GM13976 (cell line): ENCODE results near the gene SDK1.
"Not testable (repeated sequence)": the region's sequence is repeated elsewhere in the genome, so short reads cannot be mapped to it uniquely, and the experiment has no call there.

Experiments used
- DNase-seq: peaks from one replicate; pipeline ENCODE4 v3.0.0; 2012; ENCODE audit warnings: low spot score
- CTCF ChIP-seq: IDR thresholded peaks from 2 replicates; pipeline ENCODE4 v1.5.1; 2012; ENCODE audit warnings: borderline replicate concordance, mild to moderate bottlenecking; ENCODE audit not compliant: insufficient read depth; ENCODE audit errors: extremely low read depth, missing control alignments, control extremely low read depth
- in situ Hi-C: fragments of 300-500 bp; cut with MboI; formaldehyde crosslinking; loops from one replicate; pipeline ENCODE4 v1.12.0; 2022; ENCODE audit warnings: low sequenced_read_pairs, mixed read lengths, inconsistent platforms; ENCODE audit not compliant: unreplicated experiment

Gene SDK1

GRCh38 chr7:4248295-4248694 lies 947.2 kb downstream of the SDK1 start:
- in situ Hi-C loops: no loop called here
- TF ChIP-seq CTCF: no peak
- no peak for DNase-seq

GRCh38 chr7:4249241-4249640 lies 948.2 kb downstream of the SDK1 start:
- TF ChIP-seq CTCF: no peak
- DNase-seq: no peak
- in situ Hi-C loops: no loop called here

GRCh38 chr7:4255336-4255735 lies 954.3 kb downstream of the SDK1 start:
- no peak for DNase-seq
- no peak for TF ChIP-seq CTCF
- in situ Hi-C loops: no loop called here

GRCh38 chr7:4256286-4256685 lies 955.2 kb downstream of the SDK1 start:
- in situ Hi-C loops: no loop called here
- DNase-seq: no peak
- TF ChIP-seq CTCF: no peak

- in situ Hi-C loops: no loop called here
- no peak for TF ChIP-seq CTCF
Measured at GRCh38 chr7:4257146-4258111, 956.4 kb downstream of the SDK1 start.

GRCh38 chr7:4260116-4260515 lies 959.1 kb downstream of the SDK1 start:
- in situ Hi-C loops, DNase-seq: not testable (repeated sequence)

More at GRCh38 chr7:4257146-4258111, 956.4 kb downstream of the SDK1 start:
- DNase-seq: no peak

GRCh38 chr7:4260867-4261600 lies 960.0 kb downstream of the SDK1 start:
- TF ChIP-seq CTCF: no peak
- in situ Hi-C loops: no loop called here
- no peak for DNase-seq
